ENCODE results near the gene FAM217A.
"Not testable (repeated sequence)": the region's sequence is repeated elsewhere in the genome, so short reads cannot be mapped to it uniquely, and the experiment has no call there.

Gene FAM217A

GRCh38 chr6:4078691-4079471, at the start of gene FAM217A:
Gene FAM217A, minus strand, starts transcription at chr6:4079137. Its CDS starts 1,723 bp downstream, at chr6:4077414.
- Histone ChIP-seq H3K9ac (ENCODE audit: low read depth, low read length) (no peak within 1 kb of the TSS), H3K9me3 (ENCODE audit: control insufficient read depth, insufficient read depth, low read length) (no peaks in the 10 kb centered on the region), H3K4me1 (ENCODE audit: insufficient read depth, low read length) (no peaks in the 10 kb centered on the region), H3K36me3 (ENCODE audit: insufficient read depth, low read length) (no peaks in the 10 kb centered on the region)

- H3K9ac ChIP-seq (ENCODE audit: low read depth, low read length) = no peak overlapping the region
- H3K9me3 ChIP-seq (ENCODE audit: control insufficient read depth, insufficient read depth, low read length) = peaks cover 9% of the 10 kb centered on the region
- no peaks in the 10 kb centered on the region; the same call in 1 of the 2 replicates for H3K4me1 ChIP-seq (ENCODE audit: insufficient read depth, low read length)
- peaks cover 29% of the 10 kb centered on the region for H3K36me3 ChIP-seq (ENCODE audit: insufficient read depth, low read length)
Observed at GRCh38 chr6:4128072-4128471, 49.1 kb upstream of the FAM217A start.

GRCh38 chr6:4125933-4126864, 47.3 kb upstream of the FAM217A start:
- no peaks in the 10 kb centered on the region; the same call in 1 of the 2 replicates for H3K4me1 ChIP-seq (ENCODE audit: insufficient read depth, low read length)
- no peak overlapping the region for H3K9ac ChIP-seq (ENCODE audit: low read depth, low read length)
- peaks cover 3% of the 10 kb centered on the region; the same call in 1 of the 2 replicates for H3K9me3 ChIP-seq (ENCODE audit: control insufficient read depth, insufficient read depth, low read length)
- H3K36me3 ChIP-seq (ENCODE audit: insufficient read depth, low read length) = peaks cover 23% of the 10 kb centered on the region

GRCh38 chr6:4125500-4125899, 46.6 kb upstream of the FAM217A start:
- H3K4me1 ChIP-seq (ENCODE audit: insufficient read depth, low read length) = no peaks in the 10 kb centered on the region; the same call in 1 of the 2 replicates
- peaks cover 3% of the 10 kb centered on the region; the same call in 1 of the 2 replicates for H3K9me3 ChIP-seq (ENCODE audit: control insufficient read depth, insufficient read depth, low read length)
- no peak overlapping the region for H3K9ac ChIP-seq (ENCODE audit: low read depth, low read length)
- peaks cover 20% of the 10 kb centered on the region for H3K36me3 ChIP-seq (ENCODE audit: insufficient read depth, low read length)

GRCh38 chr6:4124351-4124750, 45.4 kb upstream of the FAM217A start:
- Histone ChIP-seq H3K4me1 (ENCODE audit: insufficient read depth, low read length) (no peaks in the 10 kb centered on the region; the same call in 1 of the 2 replicates), H3K9me3 (ENCODE audit: control insufficient read depth, insufficient read depth, low read length) (no peaks in the 10 kb centered on the region), H3K9ac (ENCODE audit: low read depth, low read length) (no peak overlapping the region), H3K36me3 (ENCODE audit: insufficient read depth, low read length) (peaks cover 10% of the 10 kb centered on the region)

GRCh38 chr6:4115741-4116140, 36.8 kb upstream of the FAM217A start:
- no peaks in the 10 kb centered on the region; the same call in 1 of the 2 replicates for H3K9me3 ChIP-seq (ENCODE audit: control insufficient read depth, insufficient read depth, low read length)
- H3K36me3 ChIP-seq (ENCODE audit: insufficient read depth, low read length) = peaks cover 10% of the 10 kb centered on the region; the same call in 1 of the 2 replicates
- H3K4me1 ChIP-seq (ENCODE audit: insufficient read depth, low read length) = no peaks in the 10 kb centered on the region
- H3K9ac ChIP-seq (ENCODE audit: low read depth, low read length) = no peak overlapping the region

GRCh38 chr6:4114123-4114522, 35.2 kb upstream of the FAM217A start:
- no peaks in the 10 kb centered on the region for H3K4me1 ChIP-seq (ENCODE audit: insufficient read depth, low read length)
- H3K36me3 ChIP-seq (ENCODE audit: insufficient read depth, low read length) = peaks cover 10% of the 10 kb centered on the region; the same call in 1 of the 2 replicates
- H3K9me3 ChIP-seq (ENCODE audit: control insufficient read depth, insufficient read depth, low read length) = no peaks in the 10 kb centered on the region; the same call in 1 of the 2 replicates
- no peak overlapping the region for H3K9ac ChIP-seq (ENCODE audit: low read depth, low read length)

GRCh38 chr6:4113649-4114048, 34.7 kb upstream of the FAM217A start:
- Histone ChIP-seq H3K9me3 (ENCODE audit: control insufficient read depth, insufficient read depth, low read length) (no peaks in the 10 kb centered on the region; the same call in 1 of the 2 replicates), H3K9ac (ENCODE audit: low read depth, low read length) (no peak overlapping the region), H3K4me1 (ENCODE audit: insufficient read depth, low read length) (no peaks in the 10 kb centered on the region), H3K36me3 (ENCODE audit: insufficient read depth, low read length) (peaks cover 10% of the 10 kb centered on the region; the same call in 1 of the 2 replicates)

- peaks cover 10% of the 10 kb centered on the region; the same call in 1 of the 2 replicates for H3K36me3 ChIP-seq (ENCODE audit: insufficient read depth, low read length)
- no peaks in the 10 kb centered on the region for H3K4me1 ChIP-seq (ENCODE audit: insufficient read depth, low read length)
- H3K9me3 ChIP-seq (ENCODE audit: control insufficient read depth, insufficient read depth, low read length) = no peaks in the 10 kb centered on the region; the same call in 1 of the 2 replicates
- no peak overlapping the region for H3K9ac ChIP-seq (ENCODE audit: low read depth, low read length)
Observed at GRCh38 chr6:4112366-4112765, 33.4 kb upstream of the FAM217A start.

- H3K4me1 ChIP-seq (ENCODE audit: insufficient read depth, low read length); H3K9ac ChIP-seq (ENCODE audit: low read depth, low read length); H3K36me3 ChIP-seq (ENCODE audit: insufficient read depth, low read length); H3K9me3 ChIP-seq (ENCODE audit: control insufficient read depth, insufficient read depth, low read length): not testable (repeated sequence)
Observed at GRCh38 chr6:4109363-4109815, 30.5 kb upstream of the FAM217A start.

- Histone ChIP-seq H3K36me3 (ENCODE audit: insufficient read depth, low read length) (no peaks in the 10 kb centered on the region), H3K4me1 (ENCODE audit: insufficient read depth, low read length) (no peaks in the 10 kb centered on the region), H3K9me3 (ENCODE audit: control insufficient read depth, insufficient read depth, low read length) (no peaks in the 10 kb centered on the region; the same call in 1 of the 2 replicates), H3K9ac (ENCODE audit: low read depth, low read length) (no peak overlapping the region)
Observed at GRCh38 chr6:4108561-4109093, 29.7 kb upstream of the FAM217A start.

GRCh38 chr6:4107873-4108272, 28.9 kb upstream of the FAM217A start:
- no peak overlapping the region for H3K9ac ChIP-seq (ENCODE audit: low read depth, low read length)

GRCh38 chr6:4105980-4106536, 27.1 kb upstream of the FAM217A start:
- Histone ChIP-seq H3K9me3 (ENCODE audit: control insufficient read depth, insufficient read depth, low read length) (no peaks in the 10 kb centered on the region), H3K4me1 (ENCODE audit: insufficient read depth, low read length) (no peaks in the 10 kb centered on the region), H3K9ac (ENCODE audit: low read depth, low read length) (no peak overlapping the region), H3K36me3 (ENCODE audit: insufficient read depth, low read length) (no peaks in the 10 kb centered on the region)

More at GRCh38 chr6:4107873-4108272, 28.9 kb upstream of the FAM217A start:
- H3K9me3 ChIP-seq (ENCODE audit: control insufficient read depth, insufficient read depth, low read length) = no peaks in the 10 kb centered on the region
- H3K4me1 ChIP-seq (ENCODE audit: insufficient read depth, low read length) = no peaks in the 10 kb centered on the region
- no peaks in the 10 kb centered on the region for H3K36me3 ChIP-seq (ENCODE audit: insufficient read depth, low read length)

- Histone ChIP-seq H3K9ac (ENCODE audit: low read depth, low read length) (no peak overlapping the region), H3K4me1 (ENCODE audit: insufficient read depth, low read length) (no peaks in the 10 kb centered on the region), H3K36me3 (ENCODE audit: insufficient read depth, low read length) (no peaks in the 10 kb centered on the region), H3K9me3 (ENCODE audit: control insufficient read depth, insufficient read depth, low read length) (no peaks in the 10 kb centered on the region)
Observed at GRCh38 chr6:4103929-4104328, 25.0 kb upstream of the FAM217A start.

All from ES-I3 (cell line).